GM19463 (cell line): Measurements from ENCODE around the gene PIP4K2A.

Source experiments
- ATAC-seq: cut with Tn5 transposase; IDR thresholded peaks from one replicate; pipeline ENCODE4 v1.9.1; 2021; ENCODE audit warnings: mild to moderate bottlenecking, moderate library complexity; ENCODE audit not compliant: unreplicated experiment

Gene PIP4K2A

DNA sequence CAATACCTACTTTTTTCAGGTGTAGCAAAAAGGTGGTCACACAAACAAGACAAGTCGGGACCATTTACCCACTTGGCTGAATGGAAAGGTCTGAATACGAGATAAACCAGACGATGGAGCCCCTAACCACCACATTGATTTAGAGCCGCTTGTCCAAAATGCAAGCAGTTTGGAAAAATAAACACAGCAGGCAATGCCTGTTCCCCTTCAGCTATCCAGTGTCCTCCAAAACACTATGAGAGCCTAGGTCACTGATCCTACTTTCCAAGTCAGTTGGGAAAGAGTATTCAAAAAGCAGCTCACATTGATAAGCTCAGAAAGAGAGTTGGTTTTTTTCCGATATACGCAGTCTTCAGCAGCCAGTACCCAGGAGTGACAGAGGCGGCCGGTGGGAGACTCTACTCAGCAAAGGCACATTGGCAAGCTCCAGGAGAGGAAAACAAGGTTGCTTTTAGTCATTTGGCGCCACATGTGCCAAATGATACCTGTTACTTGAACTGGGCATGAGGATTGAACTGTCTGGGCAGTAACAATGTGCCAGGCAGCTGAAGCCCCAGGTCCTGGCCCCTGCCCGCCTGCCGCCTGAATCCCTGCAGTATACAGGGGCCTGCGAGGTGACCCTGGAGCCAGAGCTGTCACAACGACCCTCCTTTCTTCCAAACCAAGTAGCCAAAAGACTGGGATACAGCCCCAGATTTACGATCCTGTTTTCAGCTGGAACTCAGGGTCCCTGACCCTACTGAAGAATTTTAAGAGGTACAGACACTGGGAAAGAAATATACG, 109.8 kb downstream of the PIP4K2A start:
- no peak for ATAC-seq

- ATAC-seq, result no peak
Measured at GRCh38 chr10:22603581-22603980, 110.8 kb downstream of the PIP4K2A start.

DNA sequence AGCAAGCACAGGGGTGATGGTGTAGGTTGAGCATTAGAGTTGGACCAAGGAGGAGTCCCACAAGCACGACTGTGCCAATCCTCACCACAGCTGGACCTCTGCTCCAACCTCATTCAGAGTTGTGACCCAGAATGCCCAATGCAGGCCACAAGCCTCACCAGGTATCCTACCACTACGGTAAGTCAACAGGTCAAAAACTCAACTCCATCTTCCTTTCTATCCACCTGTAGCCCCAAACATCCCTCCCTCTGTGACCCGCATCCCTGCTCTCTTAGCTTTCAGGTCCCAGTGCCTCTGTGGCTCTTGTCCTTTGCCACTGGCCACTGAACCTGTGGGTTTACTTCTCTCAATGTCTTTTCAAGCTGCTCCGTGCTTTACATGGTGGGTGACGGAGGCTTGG, 112.8 kb downstream of the PIP4K2A start:
- no peak for ATAC-seq

DNA sequence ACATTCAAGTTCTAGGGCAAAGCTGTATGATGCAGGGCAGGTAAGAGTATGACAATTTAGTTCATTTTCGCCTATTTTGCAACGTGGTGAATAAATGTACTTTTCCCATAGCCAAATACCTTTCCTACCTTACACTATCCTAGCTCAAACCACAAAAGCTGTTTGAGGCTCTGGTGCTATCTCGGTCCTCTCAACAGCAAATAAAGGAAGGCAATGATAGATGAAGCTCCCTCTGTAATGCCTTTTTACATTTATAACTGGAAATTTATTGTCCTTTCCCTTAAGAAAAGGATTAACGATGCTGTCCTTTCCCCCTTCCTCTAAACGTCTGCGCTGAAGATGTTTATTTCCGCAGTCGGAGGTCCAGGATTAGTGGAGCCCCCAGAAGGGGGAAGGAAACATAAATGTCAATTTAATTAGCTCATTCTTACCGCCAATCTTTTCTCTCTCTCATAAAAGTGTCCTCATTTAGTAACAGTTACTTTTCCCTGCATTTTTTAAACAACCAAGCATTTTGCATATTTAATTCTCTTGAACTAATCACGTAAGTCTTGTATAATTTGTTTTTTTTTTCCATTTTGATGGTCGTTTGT, 114.6 kb downstream of the PIP4K2A start:
- ATAC-seq, result no peak

DNA sequence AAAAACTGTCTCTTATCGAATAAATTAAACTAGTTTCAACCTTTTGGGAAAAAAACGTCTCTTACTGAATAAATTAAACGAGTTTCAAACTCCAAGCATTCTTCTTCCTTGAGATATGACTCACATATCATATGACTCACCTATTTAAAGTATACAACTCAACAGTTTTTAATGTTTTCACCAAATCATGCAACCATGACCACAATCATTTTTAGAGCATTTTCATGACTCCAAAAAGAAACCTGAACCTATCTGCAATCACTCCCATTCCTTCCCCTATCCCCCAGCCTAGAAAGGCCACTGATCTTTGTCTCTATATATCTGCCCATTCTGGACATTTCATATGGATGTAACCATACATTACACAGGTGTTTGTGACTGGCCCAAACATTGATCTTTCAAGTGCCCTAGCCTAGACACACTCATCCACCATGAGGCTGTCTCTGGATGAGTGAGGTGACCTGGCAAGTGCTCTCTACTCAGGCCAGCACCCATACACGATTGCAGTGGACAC, 115.3 kb downstream of the PIP4K2A start:
- ATAC-seq, result peak; percentile 24

GRCh38 chr10:22598478-22598877, 115.9 kb downstream of the PIP4K2A start:
- no peak for ATAC-seq

DNA sequence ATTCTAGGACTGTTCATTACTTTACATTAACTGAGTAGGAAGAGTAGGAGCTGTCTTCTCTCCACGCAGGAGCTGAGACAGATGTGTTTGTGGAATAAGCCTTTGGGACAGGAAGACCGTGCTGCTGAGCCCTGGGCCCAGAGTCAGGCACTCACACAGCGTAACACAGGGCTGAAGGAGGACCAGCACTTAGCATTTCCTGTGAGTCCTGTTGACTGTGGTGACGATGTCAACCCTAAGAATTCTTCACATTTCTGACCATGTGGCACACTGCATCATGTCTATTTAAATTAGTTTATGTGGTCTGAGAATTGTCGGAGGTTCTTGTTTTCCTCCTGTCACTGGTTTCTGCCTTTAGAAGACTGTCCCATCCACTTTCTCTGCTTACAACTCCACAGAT, 117.2 kb downstream of the PIP4K2A start:
- peak; percentile 63 for ATAC-seq

DNA sequence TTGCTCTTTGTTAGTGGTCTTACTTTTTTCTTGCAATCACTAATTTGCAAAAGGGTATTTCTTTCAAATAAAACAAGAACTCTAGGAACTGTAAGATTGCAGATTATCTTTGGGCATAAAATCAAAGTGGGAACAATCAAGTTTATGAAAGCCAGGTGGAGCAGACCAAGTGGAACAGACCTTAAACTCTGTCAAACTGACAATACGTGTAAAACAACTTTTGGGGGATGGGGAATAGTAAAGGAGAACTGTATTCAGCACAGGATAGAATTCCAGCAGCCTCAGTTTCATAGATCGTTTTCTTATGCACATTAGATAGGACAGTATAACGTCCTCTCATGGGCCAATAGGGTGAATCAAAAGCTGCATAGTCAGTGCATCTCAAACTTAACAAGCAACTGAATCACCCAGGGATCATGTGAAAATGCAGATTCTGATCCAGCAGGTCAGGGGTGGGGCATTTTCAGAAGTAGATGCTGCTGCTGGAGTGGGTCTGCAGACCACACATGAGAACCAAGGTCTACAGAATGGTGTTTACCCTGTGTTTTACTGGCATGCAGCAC, 120.7 kb downstream of the PIP4K2A start:
- ATAC-seq, result no peak

DNA sequence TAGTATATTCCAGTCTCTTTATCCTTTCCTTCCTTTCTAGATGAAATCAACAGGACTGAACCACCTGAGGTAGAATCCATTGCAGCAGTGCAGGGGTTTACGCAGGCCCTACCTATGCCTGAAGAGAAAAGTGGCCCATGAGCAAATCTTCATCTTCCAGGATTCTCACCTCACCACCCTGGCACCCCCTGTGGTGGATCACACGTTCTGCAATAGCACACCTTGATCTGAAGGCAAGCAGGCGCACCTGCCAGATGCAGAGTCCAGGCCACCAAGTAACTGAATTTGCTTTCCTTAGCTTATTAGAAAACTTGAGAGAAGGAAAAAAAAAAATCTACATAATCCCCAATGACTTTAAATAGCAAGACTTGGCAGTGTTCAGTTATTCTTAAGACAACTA, 121.4 kb downstream of the PIP4K2A start:
- no peak for ATAC-seq

GRCh38 chr10:22589851-22590514, 124.4 kb downstream of the PIP4K2A start:
- ATAC-seq, result no peak

DNA sequence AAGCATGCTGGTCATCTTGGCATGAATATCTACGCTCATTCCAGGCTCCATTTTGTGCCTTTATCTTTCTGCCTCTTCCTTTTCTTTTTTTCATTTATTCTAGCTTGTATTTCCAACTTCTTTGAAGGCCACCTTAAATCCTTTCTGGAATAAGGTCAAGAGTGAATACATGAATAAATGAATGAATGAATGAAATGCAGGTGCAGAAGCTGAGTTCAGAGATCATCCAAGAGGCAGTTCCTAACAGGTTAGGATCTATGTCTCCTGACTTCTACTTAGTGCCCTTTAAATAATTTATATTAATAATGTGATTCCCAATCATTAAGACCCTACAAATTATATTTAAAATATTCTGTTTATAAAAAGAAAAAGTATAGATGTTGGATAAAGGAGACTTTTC, 125.9 kb downstream of the PIP4K2A start:
- no peak for ATAC-seq

GRCh38 chr10:22583683-22584082, 130.7 kb downstream of the PIP4K2A start:
- ATAC-seq, result no peak

DNA sequence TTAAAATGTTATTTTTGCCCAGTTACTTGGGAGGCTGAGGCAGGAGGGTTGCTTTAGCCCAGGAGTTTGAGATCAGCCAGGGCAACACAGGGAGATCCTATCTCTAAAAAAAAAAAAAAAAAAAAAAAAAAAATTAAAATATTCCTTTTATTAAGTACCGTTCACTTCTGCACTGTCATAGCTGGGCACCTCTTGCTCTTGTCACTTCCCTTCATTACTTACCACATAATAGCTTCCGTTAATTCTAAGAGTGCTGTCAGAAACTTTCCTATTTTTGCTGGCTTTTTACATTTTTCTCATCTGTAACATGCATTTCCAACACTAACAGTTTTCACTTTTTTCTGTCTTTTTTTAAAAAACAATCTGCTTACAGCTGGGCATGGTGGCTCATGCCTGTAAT, 132.9 kb downstream of the PIP4K2A start:
- no peak for ATAC-seq

GRCh38 chr10:22580711-22581110, 133.7 kb downstream of the PIP4K2A start:
- no peak for ATAC-seq

DNA sequence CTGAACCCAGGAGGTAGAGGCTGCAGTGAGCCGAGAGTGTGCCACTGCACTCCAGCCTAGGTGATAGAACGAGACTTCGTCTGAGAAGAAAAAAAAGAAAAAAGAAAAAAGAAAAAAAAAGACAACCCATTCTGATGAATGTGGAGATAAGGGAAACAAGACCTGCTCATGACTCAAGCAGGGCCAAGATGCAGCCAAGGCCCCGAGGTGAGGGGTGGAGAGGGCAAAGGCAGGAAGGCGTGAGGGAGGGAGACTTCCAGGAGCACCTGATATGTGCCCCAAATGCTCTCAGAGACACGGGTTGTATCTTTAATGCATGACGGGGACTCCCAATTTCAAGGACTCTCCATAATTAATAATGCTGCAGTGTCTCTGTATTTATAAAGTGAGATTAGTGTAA, 134.6 kb downstream of the PIP4K2A start:
- no peak for ATAC-seq

GRCh38 chr10:22573820-22574569, 140.4 kb downstream of the PIP4K2A start:
- ATAC-seq, result no peak

DNA sequence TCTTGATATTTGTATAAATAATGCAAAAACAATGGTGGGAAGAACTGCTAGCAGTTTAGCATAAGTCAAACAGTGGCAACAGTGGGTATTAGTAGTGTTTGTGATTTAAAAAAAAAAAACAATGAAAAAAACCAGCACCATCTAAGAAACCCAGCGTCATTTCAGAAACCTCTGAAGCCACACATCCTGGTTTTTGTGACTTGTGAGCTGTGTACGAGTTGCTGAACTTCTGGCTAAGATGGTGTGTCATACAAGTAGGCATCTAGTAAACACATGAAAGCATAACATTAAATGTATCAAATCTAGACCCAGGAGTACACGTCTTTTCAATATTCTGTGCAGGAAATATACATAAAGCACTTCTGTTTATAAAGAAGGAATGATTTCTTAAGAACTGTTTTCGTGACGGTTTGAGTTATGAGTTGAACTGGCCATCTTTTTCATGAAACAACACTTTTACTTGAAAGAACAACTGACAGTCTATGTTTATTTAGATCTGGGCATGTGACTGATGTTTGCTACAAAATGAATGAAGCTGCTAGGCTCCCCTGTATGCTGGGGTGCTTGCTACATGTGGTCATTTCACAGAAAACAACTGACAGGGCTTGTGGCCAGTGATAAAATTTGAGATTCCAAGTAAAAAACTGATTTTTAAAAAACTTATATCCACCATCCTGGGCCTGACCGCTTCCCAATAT, 143.5 kb downstream of the PIP4K2A start:
- no peak for ATAC-seq

DNA sequence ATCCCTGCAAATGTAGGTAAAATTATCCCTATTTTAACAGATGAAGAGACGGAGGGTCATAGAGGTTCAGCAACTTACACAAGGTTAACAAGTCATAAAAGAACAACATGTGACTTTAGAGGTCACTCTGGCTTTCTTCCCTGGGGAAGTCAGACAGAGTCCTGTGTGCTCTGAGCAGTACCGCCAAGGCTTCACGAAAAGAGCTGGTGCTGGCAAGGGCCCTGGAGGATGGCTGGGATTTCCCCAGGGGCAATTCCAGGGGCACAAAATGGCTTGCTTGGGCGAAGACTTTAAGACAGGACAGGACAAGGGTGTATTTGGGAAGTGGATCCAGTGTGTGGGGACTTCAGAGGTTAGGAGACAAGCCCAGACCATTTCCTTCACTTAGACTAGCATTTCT, 144.1 kb downstream of the PIP4K2A start:
- no peak for ATAC-seq

DNA sequence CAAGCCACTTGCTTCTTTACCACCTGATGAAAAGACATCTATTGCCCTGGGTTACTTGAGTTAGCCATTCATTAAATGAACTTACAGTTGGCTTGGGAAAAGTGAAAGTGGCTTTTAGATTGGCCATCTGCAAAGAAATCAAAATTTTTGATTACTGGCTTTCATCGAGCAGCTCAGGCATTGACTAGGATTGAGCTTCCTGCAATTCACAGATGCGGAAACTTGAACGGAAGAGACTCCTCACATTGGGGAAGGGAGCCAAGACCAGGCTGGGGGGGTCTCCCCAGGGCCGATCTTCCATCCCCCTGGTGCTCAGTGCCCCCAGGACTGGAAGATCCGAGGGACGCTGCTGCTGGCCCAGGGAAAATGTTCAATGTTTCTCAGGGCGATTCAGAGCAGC, 145.4 kb downstream of the PIP4K2A start:
- no peak for ATAC-seq

DNA sequence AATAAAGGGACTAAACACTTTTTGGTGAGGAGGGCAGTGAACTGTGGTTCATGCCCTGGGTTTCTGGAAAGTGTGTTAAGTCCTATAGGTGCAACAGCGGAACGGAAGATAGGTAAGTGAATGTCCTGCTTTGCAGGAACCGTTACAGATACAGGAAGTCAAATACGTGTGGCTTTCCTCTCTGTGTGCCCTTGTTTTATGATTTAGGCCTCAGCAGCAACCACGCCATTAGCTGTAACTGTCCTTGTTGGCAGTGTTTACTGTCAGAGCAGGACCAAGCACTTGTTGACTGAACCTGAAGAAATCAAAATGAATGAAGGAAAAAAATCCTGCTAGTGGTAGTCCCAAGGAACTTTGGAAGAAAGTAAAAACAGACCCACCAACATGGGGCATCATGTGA, 150.3 kb downstream of the PIP4K2A start:
- no peak for ATAC-seq
